SK-N-SH treated with all-trans-retinoic acid at 6 μM for 48 hours (cell line): ENCODE results near the gene CHORDC1.

ENCODE experiments used
- ARNTL ChIP-seq: fragments of 450-650 bp; formaldehyde crosslinking; IDR thresholded peaks from 2 replicates; pipeline ENCODE4 v1.5.0; 2020; ENCODE audit warnings: low read depth, mild to moderate bottlenecking, moderate library complexity, borderline replicate concordance
- BACH2 ChIP-seq: fragments of 250-450 bp; sonication (Bioruptor Pico); IDR thresholded peaks from 2 replicates; pipeline ENCODE4 v1.9.0; 2021; ENCODE audit warnings: mild to moderate bottlenecking, borderline replicate concordance
- ISL1 ChIP-seq: fragments of 250-450 bp; sonication (Bioruptor Pico); IDR thresholded peaks from 2 replicates; pipeline ENCODE4 v2.1.2; 2022; ENCODE audit warnings: mild to moderate bottlenecking, moderate library complexity
- PPARA ChIP-seq: fragments of 250-450 bp; sonication (Bioruptor Pico); IDR thresholded peaks from 2 replicates; pipeline ENCODE4 v1.5.0; 2020; ENCODE audit warnings: mild to moderate bottlenecking, borderline replicate concordance
- TCF4 ChIP-seq: fragments of 250-450 bp; sonication (Bioruptor Pico); IDR thresholded peaks from 2 replicates; pipeline ENCODE4 v1.8.0; 2021; ENCODE audit warnings: mild to moderate bottlenecking, moderate library complexity, borderline replicate concordance
- ZC3H10 ChIP-seq: fragments of 250-450 bp; sonication (Bioruptor Pico); IDR thresholded peaks from 2 replicates; pipeline ENCODE4 v1.5.1; 2021; ENCODE audit warnings: mild to moderate bottlenecking, moderate library complexity
- ZFP30 ChIP-seq: fragments of 450-650 bp; formaldehyde crosslinking; IDR thresholded peaks from 2 replicates; pipeline ENCODE4 v1.5.0; 2022; ENCODE audit warnings: mild to moderate bottlenecking, moderate library complexity
- ZNF8 ChIP-seq: fragments of 450-650 bp; formaldehyde crosslinking; IDR thresholded peaks from 2 replicates; pipeline ENCODE4 v1.5.0; 2020; ENCODE audit warnings: mild to moderate bottlenecking, moderate library complexity
- TF ChIP-seq, protein P1 (sequence below): fragments of 250-450 bp; sonication (Bioruptor Pico); IDR thresholded peaks from 2 replicates; pipeline ENCODE4 v1.5.1; 2020; ENCODE audit warnings: low read depth, mild to moderate bottlenecking, moderate library complexity

DNA sequence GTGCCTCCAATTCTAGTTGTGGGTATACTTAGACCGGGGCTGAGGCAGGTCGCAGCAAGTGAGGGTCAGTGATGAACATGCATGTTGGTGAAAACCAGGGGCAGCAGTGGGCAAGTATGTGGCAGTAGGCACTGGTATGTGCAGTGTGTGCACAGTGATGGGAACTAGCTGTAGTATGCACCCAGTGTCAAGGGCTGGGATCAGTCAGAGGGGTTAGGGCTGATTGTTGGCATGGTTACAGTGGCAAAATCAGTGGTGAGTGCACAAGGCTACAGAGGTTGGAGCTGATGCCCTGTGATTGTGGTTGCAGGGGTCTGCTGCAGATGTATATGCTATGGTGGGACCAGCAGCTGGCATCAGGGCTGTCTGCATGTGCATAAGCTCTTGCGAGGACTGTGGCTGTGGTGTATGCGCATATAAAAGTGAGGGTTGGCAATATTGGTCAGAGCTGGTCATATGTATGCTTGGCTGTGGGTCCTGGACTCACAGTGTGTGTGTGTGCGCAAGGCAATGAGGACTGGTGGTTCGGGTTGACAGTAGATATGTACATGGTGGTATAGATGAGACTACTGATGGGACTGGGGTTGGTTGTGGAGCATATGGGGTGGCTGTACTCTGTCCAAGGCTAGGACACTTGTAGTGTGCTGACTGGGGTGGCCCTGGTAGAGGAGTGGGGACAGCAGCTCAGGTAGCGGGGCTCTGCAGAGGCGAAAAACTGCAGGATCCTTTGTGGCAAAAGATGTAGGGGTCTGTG is 33.7 kb upstream of the CHORDC1 start:
- TF ChIP-seq ISL1 (CRISPR knock-in tag): no peak
- TF ChIP-seq ZC3H10: no peak
- TF ChIP-seq PPARA: no peak
- no peak for TF ChIP-seq BACH2 (CRISPR knock-in tag)
- TF ChIP-seq ZNF8 (CRISPR knock-in tag): no peak
- TF ChIP-seq ARNTL: no peak
- no peak for TF ChIP-seq ZFP30 (CRISPR knock-in tag)
- TF ChIP-seq, protein P1, sequence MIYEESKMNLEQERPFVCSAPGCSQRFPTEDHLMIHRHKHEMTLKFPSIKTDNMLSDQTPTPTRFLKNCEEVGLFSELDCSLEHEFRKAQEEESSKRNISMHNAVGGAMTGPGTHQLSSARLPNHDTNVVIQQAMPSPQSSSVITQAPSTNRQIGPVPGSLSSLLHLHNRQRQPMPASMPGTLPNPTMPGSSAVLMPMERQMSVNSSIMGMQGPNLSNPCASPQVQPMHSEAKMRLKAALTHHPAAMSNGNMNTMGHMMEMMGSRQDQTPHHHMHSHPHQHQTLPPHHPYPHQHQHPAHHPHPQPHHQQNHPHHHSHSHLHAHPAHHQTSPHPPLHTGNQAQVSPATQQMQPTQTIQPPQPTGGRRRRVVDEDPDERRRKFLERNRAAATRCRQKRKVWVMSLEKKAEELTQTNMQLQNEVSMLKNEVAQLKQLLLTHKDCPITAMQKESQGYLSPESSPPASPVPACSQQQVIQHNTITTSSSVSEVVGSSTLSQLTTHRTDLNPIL (CRISPR knock-in tag): no peak
- no peak for TF ChIP-seq TCF4
